GM20431 (cell line): Measurements from ENCODE around the gene DES.

ENCODE experiments used
- in situ Hi-C: fragments of 300-500 bp; cut with MseI, MboI; formaldehyde crosslinking; loops from one replicate; pipeline ENCODE4 v1.15.0; 2020; ENCODE audit warnings: low sequenced_read_pairs; ENCODE audit not compliant: unreplicated experiment

The DES gene

DNA sequence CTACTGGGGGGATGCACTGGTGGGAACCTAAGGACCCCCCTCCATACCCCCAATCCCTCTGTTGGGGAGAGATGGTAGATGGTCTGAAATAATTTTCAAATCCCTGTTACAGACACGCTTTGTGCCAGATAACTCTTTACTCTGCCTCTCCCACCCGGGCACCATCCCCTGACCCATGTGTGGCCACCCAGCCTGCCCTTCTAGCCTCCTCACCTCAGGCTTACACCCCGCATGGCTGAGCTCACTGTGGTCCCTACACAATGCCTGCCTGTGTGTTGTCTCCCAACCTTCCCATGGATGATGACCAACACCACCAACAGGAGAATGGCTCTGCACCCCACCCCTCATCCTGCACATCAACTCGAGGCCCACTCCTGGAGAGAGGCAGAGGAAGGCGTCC lies 31.4 kb downstream of the DES start:
- in situ Hi-C loops, result no loop called here

DNA sequence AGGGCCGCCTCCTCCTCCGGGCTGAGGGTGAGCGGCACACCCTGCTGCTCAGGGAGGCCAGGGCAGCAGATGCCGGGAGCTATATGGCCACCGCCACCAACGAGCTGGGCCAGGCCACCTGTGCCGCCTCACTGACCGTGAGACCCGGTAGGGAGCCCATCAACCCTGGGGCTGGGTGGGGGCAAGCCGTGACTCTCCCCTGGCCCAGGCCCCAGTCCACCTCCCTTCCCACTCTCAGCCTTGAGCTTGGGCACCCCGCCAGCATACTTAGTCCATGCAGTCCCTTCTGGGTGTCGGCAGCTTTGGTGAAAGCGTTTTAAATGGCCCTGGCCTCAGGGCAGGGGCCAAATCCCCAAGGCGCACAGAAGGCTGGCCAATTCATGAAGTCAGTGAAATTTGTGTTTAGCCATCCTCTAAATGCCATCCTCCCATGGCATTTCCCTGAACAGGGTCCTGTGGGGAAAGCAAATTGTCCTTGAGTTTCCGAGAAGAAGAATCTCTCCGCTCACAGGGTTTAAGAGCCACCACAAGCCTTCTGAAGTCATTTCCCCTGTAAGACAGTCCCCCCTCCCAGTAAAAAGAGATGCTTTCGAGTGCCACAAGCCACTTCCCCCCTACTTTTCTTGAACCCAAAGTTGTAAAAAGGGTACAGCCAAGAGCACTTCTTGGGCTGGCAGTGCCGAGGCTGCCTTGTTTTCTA lies 33.6 kb downstream of the DES start:
- in situ Hi-C loops, result no loop called here

DNA sequence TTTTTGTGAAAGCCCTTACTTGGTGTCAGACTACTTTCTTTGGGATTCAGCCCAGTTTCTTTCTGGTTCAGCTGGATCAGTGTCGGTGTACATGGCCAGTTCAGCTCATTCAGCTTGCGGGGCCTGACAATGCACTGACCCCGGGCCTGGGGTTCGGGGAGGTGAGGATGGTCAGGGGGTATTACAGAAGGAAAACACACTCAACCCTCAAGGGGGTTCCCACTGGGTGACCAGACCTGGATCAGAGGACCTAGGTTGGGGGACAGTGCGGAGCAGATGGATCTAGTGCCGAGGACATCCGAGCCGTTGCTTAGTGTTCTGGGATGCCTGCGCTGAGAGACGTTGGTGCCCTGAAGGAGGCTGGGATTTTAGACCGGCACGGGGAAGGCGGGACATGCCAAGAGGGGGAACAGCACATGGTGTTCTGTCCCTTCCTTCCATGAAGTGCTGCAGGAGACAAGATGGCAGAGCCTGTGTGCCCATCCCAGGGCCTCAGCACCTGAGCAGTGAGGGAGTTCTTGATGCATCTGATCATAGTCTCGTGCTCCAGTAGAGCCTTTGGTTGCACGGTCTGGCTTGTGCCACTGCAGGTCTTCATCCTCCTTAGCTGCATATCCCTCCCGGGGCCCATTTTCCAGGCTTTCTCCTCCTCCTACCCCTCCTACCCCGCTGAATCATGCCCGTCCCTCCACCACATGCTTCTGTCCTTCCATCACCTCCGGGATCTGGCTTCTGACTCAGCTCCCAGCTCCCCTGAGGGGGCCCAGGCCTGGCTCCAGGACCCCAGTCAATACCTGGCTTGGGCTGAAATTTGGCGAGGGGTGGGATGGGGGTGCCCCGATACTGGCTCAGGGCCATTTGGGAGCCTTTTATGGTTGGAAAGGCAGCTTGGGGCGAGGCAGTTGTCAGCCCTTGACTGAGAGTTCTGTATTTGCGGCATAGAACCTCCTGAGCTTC lies 34.5 kb downstream of the DES start:
- in situ Hi-C loops, result no loop called here

DNA sequence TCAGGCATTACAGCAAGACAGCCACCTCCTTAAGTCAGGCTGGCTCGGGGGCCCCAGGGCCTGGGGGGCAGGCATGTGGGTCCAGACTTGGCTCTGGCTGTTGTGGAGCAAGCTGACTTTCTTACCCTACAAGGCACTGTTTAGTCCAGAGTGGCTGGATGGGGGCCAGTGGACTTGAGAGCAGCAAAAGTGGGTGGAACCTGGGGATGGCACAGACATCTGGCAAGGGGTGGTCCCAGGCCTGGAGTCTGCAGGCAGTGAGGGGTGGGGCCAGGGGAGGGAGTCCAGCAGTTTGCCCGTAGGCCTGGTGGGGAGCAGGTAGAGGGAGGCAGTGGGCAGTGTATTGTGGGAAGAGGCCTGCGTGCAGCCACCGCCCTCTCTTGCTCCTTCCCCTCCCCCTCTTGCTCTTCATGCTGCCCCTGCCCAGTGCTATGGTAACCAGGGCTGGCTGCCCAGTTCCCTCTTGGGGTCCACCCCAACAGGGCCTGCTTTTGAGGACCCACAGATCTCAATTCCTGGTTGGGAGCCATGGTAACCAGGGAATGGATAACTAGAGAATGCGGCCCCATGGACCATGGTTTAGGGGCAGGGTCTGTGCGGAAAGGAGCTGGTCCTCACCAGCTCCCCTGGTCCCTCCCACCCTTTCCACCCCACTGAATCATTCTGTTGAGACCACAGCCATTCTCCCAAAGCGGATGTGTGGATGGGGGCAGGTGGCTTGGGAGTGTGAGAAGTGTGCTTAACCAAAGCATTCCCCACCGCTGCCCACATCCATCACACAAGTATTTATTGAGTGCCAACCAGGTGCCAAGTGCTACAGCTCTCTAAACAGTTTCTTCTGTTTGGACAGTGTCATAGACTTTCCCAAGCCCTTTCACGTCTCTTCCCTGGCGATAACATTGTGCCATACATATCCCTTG lies 35.8 kb downstream of the DES start:
- in situ Hi-C loops, result no loop called here

DNA sequence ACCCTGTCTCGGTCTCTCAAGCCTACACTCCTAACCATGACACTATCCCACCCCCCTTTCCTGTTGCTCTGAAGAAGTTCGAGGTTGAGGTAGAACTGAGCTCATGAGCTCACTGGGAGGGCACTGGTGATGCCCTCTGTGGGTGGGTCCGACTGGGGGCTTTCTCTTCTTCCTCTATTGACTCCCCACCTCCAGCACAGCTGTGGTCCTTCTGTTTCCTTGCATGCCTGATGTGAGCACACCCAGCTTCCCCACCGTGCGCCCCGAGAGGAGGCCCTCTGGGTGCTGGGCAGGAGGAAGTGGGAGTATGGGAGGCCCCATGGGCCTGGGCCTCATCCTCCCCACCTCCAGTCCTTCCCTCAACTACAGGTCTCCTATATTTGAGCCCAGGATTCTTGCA lies 37.4 kb downstream of the DES start:
- in situ Hi-C loops, result no loop called here

DNA sequence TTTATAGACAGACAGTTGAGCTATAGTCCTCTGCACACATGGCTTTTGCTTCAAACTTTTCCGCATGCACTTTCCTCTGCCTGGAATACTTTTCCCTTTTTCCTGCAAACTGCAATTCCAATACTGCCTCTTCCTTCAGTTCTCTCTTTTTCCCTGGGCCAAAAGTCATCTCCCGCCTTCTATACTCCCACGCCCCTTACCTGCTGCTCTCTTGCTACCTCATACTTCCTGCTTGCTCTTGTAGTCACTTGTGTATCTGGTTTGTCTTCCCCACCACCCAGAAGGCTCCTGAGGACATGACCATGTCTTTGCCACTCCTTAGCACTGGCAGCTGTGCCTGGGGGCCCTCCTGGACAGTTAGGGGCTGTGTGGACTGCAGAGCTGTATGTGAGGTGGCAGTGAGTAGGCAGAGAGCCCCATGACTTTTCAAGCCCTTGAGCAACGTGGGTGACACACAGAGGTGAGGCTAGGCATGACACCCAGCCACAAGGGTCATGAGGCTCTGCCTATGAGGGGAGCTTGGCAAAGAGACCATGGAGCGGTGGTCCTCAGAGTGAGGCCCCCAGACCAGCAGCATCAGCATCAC lies 39.7 kb downstream of the DES start:
- in situ Hi-C loops, result no loop called here

DNA sequence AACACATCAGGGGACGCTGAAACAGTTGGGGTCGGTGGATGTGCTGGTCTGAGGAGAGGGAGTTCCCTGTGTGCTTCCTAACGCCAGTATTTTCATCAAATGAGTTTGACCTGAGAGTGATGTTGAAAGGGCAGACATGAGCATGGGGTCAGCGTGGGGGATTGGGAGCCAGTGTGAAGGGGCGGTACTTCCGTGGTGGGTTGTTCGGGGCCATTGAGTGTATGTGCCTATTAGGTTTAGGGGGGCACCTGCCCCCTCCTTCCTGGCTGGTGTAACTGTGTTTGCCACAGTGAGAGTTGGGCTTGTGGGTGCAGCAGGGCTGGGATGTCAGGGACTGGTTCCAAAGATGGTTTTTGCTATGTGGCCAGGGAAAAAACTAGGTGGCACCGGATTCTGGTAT lies 40.8 kb downstream of the DES start:
- in situ Hi-C loops, result no loop called here

DNA sequence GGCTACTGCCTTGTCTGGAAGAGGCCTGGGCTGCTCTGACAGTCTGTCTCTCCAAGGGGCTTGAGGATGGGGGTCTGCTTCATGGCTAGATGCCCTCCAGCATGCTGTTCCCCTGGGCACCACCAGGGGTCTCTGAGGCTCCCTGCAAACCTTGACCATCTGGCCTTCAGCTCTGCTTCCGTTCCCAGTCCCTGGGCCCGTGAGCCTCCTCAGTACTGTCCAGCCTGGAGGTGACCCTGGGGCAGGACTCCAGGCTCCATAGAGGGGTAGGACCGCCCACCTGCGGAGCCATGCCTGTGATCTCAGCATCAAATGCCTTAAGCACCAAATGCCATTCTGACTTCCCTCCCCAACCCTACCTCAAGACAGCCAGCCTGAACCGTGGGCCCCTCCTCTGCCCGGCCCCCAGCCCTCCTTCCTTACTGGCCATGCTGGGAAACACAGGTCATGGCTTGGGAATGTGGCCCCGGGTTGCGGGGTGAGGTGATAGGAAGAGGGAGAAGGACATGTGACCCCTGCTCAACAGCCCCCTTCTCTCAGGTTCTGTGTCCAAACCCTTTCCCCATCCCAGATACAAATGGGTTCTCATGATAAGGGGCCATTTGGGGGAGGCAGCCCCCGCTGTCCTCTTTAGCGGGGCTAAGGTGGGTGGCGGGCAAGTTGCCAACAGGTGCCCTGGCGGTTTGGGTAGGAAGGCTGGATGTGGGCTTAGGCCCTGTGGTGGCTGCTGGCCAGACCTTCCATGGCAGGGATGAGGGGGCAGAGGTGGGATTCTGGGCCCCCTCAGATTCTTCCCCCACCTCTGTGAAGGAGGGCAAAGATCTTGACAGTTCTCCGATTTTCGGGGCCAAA lies 41.5 kb downstream of the DES start:
- in situ Hi-C loops, result no loop called here

DNA sequence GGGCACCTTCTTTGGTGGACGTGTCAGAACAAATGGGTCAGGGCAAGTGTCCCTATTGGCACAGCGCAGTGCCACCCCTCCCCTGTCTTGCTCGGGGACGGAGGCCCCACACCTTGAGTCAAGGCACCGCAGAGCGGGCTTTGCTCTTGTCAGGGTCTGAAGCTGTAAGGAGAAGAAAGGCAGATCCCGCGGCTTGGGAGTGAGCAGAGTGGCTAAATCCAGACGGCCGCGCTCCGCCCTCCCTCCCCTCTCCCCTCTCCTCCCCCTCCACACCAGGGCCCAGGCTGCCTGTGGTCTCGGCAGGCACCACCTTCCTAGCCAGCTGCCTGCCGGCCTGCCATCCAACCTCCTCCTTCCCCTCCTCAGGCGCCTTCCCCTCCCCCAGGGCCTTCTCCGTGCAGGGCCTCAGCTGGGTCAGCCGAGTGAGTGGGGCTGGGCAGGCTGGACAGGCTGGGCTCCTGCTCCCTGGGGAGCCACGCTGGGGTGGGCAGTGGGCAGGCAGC lies 42.3 kb downstream of the DES start:
- in situ Hi-C loops, result no loop called here

DNA sequence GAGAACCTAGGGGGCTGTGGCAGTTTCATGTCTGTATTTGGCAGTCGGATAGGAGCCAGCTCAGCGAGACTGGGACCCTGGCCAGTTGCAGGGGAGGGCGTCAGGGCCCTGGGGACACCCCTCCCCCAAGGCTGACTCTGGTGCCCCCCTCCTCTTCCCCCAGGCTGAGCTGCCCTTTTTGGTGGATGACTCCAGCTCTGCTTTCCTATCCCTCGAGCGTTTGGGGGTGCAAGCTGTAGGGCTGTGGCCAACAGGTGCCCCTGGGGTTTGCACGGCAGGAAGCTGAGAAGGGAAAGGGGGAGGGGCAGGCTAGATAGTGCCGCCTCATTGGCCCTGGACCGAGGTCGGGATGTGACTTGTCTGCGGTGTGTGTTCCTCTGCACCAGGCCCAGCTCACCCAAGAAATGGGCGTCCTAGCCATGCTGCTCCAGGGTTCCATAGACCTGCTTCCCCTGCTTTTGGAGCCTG lies 42.9 kb downstream of the DES start:
- in situ Hi-C loops, result no loop called here

DNA sequence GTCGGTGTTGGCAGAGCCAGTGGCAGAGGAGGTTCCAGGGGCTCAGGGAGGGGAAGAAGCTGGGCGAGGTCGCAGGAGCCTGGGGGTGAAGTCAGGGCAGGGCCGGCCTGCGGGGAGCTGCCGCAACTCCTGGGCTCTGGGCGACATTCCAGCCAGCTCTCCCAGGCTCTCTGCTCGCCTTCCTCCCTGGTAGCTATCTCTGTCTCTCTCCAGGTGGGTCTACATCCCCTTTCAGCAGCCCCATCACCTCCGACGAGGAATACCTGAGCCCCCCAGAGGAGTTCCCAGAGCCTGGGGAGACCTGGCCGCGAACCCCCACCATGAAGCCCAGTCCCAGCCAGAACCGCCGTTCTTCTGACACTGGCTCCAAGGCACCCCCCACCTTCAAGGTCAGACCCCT lies 43.5 kb downstream of the DES start:
- in situ Hi-C loops, result no loop called here

DNA sequence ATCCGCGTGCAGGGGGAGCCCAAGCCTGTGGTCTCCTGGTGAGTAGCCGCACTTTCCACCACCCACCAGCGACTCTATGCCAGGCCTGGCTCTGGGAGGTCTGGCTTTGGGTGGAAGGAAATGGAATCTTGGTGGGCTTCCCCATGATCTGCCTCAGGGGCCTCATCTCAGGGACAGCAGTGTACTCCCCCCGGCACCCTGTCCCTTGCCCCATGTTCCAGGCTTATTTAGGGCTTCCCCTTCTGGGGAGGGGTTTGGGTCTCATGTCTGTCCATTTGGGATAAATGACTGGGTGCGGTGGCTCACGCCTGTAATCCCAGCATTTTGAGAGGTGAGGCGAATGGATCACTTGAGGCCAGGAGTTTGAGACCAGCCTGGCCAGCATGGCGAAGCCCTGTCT lies 44.2 kb downstream of the DES start:
- in situ Hi-C loops, result no loop called here

DNA sequence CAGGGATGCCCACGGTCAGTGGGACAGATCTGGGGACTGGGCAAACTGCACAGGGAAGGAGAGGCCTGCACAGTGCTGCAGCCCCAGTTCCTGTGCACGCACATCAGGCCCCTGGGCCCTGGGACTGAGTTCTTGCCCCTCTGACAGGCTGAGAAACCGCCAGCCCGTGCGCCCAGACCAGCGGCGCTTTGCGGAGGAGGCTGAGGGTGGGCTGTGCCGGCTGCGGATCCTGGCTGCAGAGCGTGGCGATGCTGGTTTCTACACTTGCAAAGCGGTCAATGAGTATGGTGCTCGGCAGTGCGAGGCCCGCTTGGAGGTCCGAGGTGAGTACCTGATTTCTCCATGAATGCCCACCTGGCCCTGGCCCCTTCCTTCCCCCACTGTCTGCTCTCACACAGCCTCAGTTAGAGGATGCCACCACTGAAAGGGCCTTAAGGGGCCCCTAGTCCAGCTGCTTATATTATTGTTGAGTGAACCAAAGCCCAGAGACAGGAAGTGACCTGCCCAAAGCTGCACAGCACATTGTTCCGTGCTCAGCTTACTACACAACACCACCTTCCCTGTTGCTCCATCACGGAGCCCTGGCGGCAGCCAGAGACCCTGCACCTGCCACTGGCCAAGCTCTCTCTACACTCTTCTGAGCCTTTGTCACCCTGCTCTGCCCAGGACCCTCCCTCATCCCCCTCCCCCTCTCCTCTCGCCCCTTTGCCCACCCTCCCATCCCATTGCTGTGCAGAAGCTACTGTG lies 46.3 kb downstream of the DES start:
- in situ Hi-C loops, result no loop called here

DNA sequence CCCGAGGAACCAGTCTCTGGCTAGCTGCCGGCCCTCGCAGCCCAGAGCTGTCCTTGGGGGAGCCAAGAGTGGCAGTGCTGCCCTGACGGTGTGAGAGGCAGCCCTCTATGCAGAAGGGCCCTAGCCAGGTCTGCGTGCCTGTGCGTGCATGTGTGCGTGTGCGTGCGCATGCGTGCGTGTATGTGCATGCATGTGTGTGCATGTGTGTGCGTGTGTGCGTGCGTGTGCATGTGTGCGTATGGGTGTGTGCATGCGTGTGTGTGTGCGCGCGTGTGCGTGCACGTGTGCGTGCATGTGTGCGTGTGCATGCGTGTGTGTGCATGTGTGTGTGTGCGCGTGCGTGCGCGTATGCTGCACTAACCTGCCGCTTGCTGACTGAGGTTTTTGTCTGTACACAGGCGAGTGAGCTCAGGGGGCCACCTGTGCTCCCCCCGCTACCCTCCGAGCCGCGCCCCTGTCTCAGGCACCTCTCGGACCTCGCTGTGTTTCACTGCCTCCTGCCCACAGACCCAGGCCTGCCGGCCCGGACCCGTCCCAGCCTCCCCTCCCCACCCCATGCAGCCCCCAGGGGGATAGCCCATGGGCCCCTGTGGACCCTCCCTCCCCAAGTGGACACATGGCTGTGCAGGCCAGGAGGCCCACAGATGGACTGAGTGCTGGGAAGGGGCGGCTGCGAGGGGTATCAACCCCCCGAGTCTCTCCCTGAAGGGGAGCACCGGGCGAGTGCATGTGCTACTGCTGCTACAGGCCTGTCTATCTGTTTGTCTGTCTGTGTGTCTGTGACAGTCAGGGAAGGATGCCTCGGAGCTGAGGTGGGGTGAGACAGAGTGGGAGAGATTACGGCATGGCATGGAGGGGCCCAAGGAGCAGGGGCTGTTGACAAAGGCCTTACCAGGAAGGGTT lies 47.7 kb downstream of the DES start:
- in situ Hi-C loops, result no loop called here

DNA sequence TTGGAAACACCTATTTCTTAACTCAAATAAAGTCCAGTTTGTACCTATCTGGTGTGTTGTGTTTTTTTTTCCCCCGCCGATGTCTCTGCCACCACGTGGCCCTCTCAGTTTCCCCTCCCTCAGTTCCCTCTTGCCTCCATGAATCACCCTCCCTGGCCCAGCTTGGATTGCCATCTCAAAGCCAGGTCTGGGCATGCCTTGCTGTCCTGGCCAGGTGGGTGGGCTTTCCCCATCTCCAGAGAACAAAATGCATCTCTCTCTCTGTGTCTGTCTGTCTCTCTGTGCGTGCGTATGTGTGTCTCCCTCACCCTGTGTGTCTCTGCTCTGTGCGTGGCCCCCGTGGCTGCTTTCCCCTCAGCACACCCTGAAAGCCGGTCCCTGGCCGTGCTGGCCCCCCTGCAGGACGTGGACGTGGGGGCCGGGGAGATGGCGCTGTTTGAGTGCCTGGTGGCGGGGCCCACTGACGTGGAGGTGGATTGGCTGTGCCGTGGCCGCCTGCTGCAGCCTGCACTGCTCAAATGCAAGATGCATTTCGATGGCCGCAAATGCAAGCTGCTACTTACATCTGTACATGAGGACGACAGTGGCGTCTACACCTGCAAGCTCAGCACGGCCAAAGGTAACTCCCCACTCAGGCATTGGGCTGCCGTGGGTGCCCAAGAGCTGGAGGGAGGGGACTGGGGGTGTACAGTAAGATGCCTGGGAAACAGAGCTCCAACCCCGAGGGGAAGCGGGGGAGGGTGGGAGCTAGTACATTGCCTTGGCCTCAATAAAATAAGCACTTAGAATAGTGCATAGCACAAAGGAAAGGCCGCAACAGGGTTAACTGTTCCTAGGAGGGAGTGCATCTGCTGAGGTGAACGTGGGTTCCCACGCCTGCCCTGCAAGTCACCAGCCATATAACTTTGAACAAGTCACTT lies 48.9 kb downstream of the DES start:
- in situ Hi-C loops, result no loop called here

DNA sequence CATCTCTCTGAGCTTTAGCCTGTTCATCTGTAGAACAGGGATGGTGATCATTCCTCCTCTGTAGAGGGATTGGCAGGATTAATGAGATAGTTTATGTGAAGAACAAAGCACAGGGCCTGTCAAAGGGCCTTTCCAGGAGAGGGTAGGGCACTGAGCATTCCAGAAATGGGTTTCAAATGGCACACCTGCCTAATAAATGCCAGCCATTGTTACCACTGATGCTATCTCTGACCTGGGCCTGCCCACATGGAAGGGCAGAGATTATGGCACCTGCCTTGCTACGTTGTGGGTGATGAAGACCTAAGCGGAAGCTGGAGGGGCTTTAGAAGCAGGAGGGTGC lies 49.5 kb downstream of the DES start:
- in situ Hi-C loops, result no loop called here
